GM06990 (cell line): ENCODE results near the gene KAZALD1.

Experiments
- DNase-seq: peaks from one replicate; pipeline ENCODE4 v3.0.0-alpha.2; 2011; ENCODE audit not compliant: insufficient read length; ENCODE audit errors: extremely low read depth
- H3K27me3 ChIP-seq: replicated peaks from 2 replicates; pipeline ENCODE4 v1.6.0; 2011; ENCODE audit warnings: low read length; ENCODE audit not compliant: control insufficient read depth, insufficient read depth
- H3K36me3 ChIP-seq: 2 replicates; pipeline ENCODE4 v1.5.1; 2011; ENCODE audit warnings: low read length; ENCODE audit not compliant: control insufficient read depth, insufficient read depth
- H3K4me3 ChIP-seq: replicated peaks from 2 replicates; pipeline ENCODE4 v1.5.1; 2011; ENCODE audit warnings: low read depth, mild to moderate bottlenecking, control low read depth, low read length
- TF ChIP-seq, protein P1 (sequence below): IDR thresholded peaks from 2 replicates; pipeline ENCODE4 v1.5.1; 2011; ENCODE audit warnings: low read length, control low read depth, mild to moderate bottlenecking, inconsistent platforms; ENCODE audit not compliant: insufficient read depth, poor library complexity, severe bottlenecking

KAZALD1 gene

GRCh38 chr10:101062232-101063049 is 652 bp downstream of the KAZALD1 start:
- H3K36me3 ChIP-seq: peaks cover 2% of the 10 kb centered on the region
- peak overlapping the region; percentile 41 for H3K4me3 ChIP-seq
- H3K27me3 ChIP-seq: no peaks in the 10 kb centered on the region
- DNase-seq: peak; percentile 83
- TF ChIP-seq, protein P1, sequence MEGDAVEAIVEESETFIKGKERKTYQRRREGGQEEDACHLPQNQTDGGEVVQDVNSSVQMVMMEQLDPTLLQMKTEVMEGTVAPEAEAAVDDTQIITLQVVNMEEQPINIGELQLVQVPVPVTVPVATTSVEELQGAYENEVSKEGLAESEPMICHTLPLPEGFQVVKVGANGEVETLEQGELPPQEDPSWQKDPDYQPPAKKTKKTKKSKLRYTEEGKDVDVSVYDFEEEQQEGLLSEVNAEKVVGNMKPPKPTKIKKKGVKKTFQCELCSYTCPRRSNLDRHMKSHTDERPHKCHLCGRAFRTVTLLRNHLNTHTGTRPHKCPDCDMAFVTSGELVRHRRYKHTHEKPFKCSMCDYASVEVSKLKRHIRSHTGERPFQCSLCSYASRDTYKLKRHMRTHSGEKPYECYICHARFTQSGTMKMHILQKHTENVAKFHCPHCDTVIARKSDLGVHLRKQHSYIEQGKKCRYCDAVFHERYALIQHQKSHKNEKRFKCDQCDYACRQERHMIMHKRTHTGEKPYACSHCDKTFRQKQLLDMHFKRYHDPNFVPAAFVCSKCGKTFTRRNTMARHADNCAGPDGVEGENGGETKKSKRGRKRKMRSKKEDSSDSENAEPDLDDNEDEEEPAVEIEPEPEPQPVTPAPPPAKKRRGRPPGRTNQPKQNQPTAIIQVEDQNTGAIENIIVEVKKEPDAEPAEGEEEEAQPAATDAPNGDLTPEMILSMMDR: peak; percentile 36

- no peak for DNase-seq
- H3K4me3 ChIP-seq: no peak overlapping the region
- TF ChIP-seq, protein P1: no peak
- H3K27me3 ChIP-seq: no peaks in the 10 kb centered on the region
- no peaks in the 10 kb centered on the region for H3K36me3 ChIP-seq
Observed at GRCh38 chr10:101063050-101063525, 1.3 kb downstream of the KAZALD1 start.

GRCh38 chr10:101063548-101064414 is 2.0 kb downstream of the KAZALD1 start:
- Histone ChIP-seq H3K4me3 (no peak overlapping the region), H3K27me3 (no peaks in the 10 kb centered on the region), H3K36me3 (no peaks in the 10 kb centered on the region)
- TF ChIP-seq, protein P1: no peak
- DNase-seq: no peak

GRCh38 chr10:101064415-101065030 is 2.7 kb downstream of the KAZALD1 start:
- H3K36me3 ChIP-seq: no peaks in the 10 kb centered on the region
- no peak overlapping the region for H3K4me3 ChIP-seq
- H3K27me3 ChIP-seq: no peaks in the 10 kb centered on the region
- no peak for DNase-seq
- TF ChIP-seq, protein P1: no peak

DNA sequence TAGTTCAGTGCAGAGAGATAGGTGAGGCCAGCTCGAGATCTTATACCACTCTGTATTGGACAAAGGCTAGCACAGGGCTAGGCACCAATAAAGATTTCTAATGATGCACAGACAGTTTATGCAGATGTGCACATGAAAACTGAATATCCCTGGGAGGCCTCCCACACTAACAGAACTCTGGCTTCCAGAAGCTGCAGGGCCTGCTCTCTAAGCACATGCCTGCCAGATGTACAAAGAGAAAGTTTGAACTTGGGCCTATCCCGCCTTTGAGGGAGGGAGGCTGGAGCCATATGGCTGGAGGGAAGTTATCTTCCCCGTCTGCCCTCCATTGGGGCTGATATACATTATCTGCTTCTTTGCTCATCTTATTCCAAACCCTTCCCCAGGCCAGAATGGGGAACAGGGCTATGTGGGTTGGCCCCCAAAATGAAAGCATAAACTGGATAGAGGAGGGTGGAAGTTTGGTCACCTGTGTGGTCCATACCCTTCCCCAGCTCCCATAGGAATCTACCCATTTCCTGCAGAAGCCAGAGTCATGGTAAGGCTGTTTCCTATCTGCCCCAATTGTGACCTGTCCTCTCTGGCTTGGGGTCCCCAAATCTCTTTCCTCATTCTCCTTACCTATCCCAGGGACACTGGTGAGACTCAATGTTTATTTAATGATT is 3.8 kb downstream of the KAZALD1 start:
- Histone ChIP-seq H3K4me3 (no peak overlapping the region), H3K27me3 (no peaks in the 10 kb centered on the region), H3K36me3 (no peaks in the 10 kb centered on the region)
- TF ChIP-seq, protein P1: no peak
- no peak for DNase-seq
